Progenitor cell of endocrine pancreas (in vitro differentiated cells): Measurements from ENCODE around the gene SNCAIP. TPM values are rescaled to one million over a fixed set of nuclear protein-coding genes. Genes with fewer than 3 reads are reported as not detected.

Source experiments
- DNase-seq: peaks from one replicate; pipeline ENCODE4 v3.0.0; 2021; ENCODE audit warnings: low spot score; ENCODE audit not compliant: unreplicated experiment
- H3K27ac Mint-ChIP-seq: 2 replicates; pipeline ENCODE4 v1.8.0; 2021; ENCODE audit warnings: mild to moderate bottlenecking, moderate library complexity, mixed read lengths
- H3K27me3 Mint-ChIP-seq: 2 replicates; pipeline ENCODE4 v1.8.0; 2021; ENCODE audit warnings: mixed read lengths
- H3K36me3 Mint-ChIP-seq: 2 replicates; pipeline ENCODE4 v1.8.0; 2022; ENCODE audit warnings: mixed read lengths; ENCODE audit not compliant: insufficient read depth
- H3K4me1 Mint-ChIP-seq: 2 replicates; pipeline ENCODE4 v1.8.0; 2021; ENCODE audit warnings: low read depth, mixed read lengths
- H3K4me3 Mint-ChIP-seq: 2 replicates; pipeline ENCODE4 v1.8.0; 2021; ENCODE audit warnings: low read depth, mild to moderate bottlenecking, moderate library complexity, mixed read lengths
- H3K9me3 Mint-ChIP-seq: 2 replicates; pipeline ENCODE4 v1.8.0; 2021; ENCODE audit warnings: low read depth, mixed read lengths
- CTCF ChIP-seq: fragments of 200-600 bp; sonication (generic); IDR thresholded peaks from one replicate; pipeline ENCODE4 v1.5.0; 2021; ENCODE audit warnings: antibody characterized with exemption, mild to moderate bottlenecking; ENCODE audit not compliant: unreplicated experiment
- long read RNA-seq: library from polyadenylated mRNA; unstranded; transcript quantifications from one replicate; pipeline ENCODE4 v2.0.0, GENCODE V29; 2020
- total RNA-seq: library from RNA; stranded (reverse); gene quantifications from 2 replicates; pipeline ENCODE4 v1.2.1, GENCODE V29; 2021

SNCAIP gene
- total RNA-seq = 13.7 and 16.8 TPM in 2 replicates
- long read RNA-seq, transcript SNCAIP-202 (11 exons, 3,745 nt) = major isoform, 5 of 23 reads
- long read RNA-seq, partial matches to known transcripts = 1 of 23 reads
- long read RNA-seq, other reads (novel, unspliced or antisense) = 15 of 23 reads

GRCh38 chr5:122311961-122312590 is at the start of gene SNCAIP:
SNCAIP (plus strand) TSS chr5:122312237; CDS start chr5:122391135, 78,898 bp downstream.
- H3K27ac Mint-ChIP-seq = peak within 1 kb of the TSS; percentile 93
- H3K4me3 Mint-ChIP-seq = peak within 1 kb of the TSS; percentile 94
- H3K4me1 Mint-ChIP-seq = peaks cover 17% of the 10 kb centered on the region
- no peaks in the 10 kb centered on the region for H3K36me3 Mint-ChIP-seq
- peaks cover 37% of the 10 kb centered on the region for H3K27me3 Mint-ChIP-seq
- no peak for TF ChIP-seq CTCF
- H3K9me3 Mint-ChIP-seq = no peaks in the 10 kb centered on the region
- peak; percentile 36 for DNase-seq

GRCh38 chr5:122263352-122264030 is 48.5 kb upstream of the SNCAIP start:
- peaks cover under 1% of the 10 kb centered on the region for H3K27me3 Mint-ChIP-seq
- peak overlapping the region; percentile 12 for H3K27ac Mint-ChIP-seq
- DNase-seq = no peak
- TF ChIP-seq CTCF = no peak
- H3K9me3 Mint-ChIP-seq = no peaks in the 10 kb centered on the region
- no peak overlapping the region for H3K4me3 Mint-ChIP-seq
- H3K36me3 Mint-ChIP-seq = no peaks in the 10 kb centered on the region
- peaks cover 12% of the 10 kb centered on the region for H3K4me1 Mint-ChIP-seq

GRCh38 chr5:122264610-122265009 is 47.4 kb upstream of the SNCAIP start:
- DNase-seq = no peak
- TF ChIP-seq CTCF = no peak
- H3K36me3 Mint-ChIP-seq = no peaks in the 10 kb centered on the region
- H3K4me1 Mint-ChIP-seq = peaks cover 12% of the 10 kb centered on the region
- H3K27me3 Mint-ChIP-seq = peaks cover 4% of the 10 kb centered on the region
- no peaks in the 10 kb centered on the region for H3K9me3 Mint-ChIP-seq
- H3K4me3 Mint-ChIP-seq = no peak overlapping the region
- no peak overlapping the region for H3K27ac Mint-ChIP-seq

DNA sequence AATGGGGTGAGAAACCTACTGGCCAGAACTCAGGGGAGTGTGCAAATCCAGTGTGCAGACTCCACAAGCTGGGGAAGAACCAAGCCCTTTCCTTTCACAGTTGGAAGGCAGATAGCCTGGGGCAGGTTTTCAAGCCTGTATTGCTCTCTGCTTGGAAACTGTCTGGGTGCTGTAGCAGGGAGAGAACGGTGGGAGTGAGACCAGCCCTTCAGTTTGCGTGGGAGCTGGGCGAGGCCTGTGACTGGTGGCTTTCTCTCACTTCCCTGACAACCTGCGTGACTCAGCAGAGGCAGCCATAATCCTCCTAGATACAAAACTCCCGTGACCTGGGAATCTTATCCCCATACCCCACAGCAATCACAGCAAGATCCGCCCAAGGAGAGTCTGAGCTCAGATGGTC is 44.9 kb upstream of the SNCAIP start:
- Mint-ChIP-seq H3K27ac (no peak overlapping the region), H3K4me1 (peaks cover 12% of the 10 kb centered on the region), H3K36me3 (no peaks in the 10 kb centered on the region), H3K27me3 (peaks cover 4% of the 10 kb centered on the region), H3K4me3 (no peak overlapping the region), H3K9me3 (peaks cover 10% of the 10 kb centered on the region)
- TF ChIP-seq CTCF = no peak
- no peak for DNase-seq

DNA sequence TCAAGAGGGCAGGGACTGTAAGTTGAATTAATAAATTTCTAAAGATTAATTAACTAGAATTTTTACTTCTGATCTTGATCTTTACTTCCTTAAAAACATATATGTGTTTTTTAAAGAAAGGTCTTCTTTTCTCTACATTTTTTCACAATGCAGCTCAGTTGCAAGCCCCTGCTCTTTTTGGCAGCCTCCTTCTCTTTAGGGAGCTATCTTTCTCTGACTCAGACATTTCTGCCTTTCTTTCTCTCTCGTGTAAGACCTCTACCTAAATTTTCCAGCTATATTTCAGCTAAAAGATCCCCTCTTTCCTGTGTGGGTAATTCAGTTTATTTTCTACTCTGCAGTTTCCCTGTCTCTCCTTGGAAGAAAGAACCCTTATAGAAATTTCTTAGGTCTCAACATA is 38.3 kb upstream of the SNCAIP start:
- no peaks in the 10 kb centered on the region for H3K36me3 Mint-ChIP-seq
- no peak for TF ChIP-seq CTCF
- peaks cover 10% of the 10 kb centered on the region for H3K9me3 Mint-ChIP-seq
- no peak for DNase-seq
- no peak overlapping the region for H3K27ac Mint-ChIP-seq
- H3K4me3 Mint-ChIP-seq = no peak overlapping the region
- H3K27me3 Mint-ChIP-seq = peaks cover 2% of the 10 kb centered on the region
- no peaks in the 10 kb centered on the region for H3K4me1 Mint-ChIP-seq
